ENCODE measurements around the gene EIF3K. TPM values are rescaled to one million over a fixed set of nuclear protein-coding genes. Genes with fewer than 3 reads are reported as not detected.

EIF3K gene
- total RNA-seq, 2 experiments from 2014 or later = 280 to 286 TPM

DNA sequence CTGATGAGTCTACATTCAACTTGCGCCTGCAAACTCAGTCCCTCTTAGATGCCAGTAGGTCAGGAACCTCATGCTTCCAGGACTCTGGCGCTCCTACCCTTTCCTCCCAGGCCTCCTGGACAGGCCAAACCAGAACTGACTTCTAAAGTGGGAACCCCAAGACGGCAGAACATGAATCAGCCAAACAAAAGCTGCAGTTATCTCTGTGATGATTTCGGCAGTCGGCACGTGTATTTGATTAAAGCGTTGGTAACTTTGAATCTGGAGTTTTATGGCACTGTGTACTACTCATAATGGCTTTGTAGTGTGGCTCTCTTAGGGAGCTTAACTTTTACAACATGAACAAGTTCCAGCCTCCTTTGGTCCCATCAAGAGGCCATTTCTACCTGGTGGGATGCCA, 42.1 kb downstream of the EIF3K start:
- POLR2A ChIA-PET = no interaction called here
- CTCF ChIA-PET = interaction anchor here (1.4 kb wide), 1 partner anchor 22 kb away, joined by 4 read pairs; no protein-coding TSS in a partner anchor

DNA sequence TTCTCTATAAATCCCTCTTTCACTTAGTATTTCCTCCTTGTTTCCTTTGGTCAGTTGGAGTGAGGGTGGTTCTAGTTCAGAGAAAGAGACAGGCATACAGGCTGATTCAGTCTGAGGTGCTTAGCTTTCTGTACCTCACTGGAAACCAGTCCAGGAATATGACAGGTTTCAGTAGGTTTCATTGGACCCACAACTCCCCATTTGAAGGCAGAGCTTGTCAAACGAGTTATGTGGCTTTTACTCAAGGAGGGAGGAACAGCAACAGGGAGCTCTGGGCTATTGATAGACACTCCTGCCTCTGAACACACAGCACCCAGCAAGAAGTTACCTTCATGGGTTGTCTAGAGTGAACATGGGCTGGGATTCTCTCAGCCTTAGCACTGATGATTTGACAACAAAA, 43.0 kb downstream of the EIF3K start:
- ChIA-PET CTCF (interaction anchor here (0.9 to 1.5 kb wide), 2 partner anchors 27 to 259 kb away, joined by 3 to 4 read pairs; partner anchors contain the start of gene FAM98C), POLR2A (no interaction called here)

DNA sequence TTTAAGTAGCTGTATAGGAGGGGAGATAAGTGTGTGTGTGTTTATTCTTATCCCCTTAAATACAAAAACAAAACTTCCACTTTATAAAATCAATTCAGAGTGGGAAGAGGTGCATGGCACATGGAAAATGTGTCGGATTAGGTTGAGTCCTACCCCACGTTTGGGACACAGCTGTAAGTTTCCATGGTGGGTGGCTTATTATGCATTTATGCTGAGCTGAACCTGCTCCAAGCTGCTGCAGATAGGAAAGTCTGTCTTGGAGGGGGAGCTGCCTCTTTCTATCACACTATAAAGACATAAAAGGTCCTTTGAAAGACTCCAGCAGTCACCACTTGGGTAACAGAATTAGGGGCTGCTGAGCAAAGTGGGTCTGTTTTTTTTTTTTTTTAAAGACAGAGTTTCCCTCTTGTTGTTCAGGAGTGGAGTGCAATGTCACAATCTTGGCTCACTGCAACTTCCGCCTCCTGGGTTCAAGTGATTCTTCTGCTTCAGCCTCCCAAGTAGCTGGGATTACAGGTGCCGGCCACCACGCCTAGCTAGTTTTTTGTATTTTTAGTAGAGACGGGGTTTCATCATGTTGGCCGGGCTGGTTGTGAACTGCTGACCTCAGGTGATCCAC, 43.7 kb downstream of the EIF3K start:
- POLR2A ChIA-PET = interaction anchor here (0.5 kb wide), 1 partner anchor 37 kb away, joined by 3 read pairs; no protein-coding TSS in a partner anchor
- CTCF ChIA-PET = interaction anchor here (0.7 to 1.5 kb wide), 3 partner anchors 28 to 260 kb away, joined by 3 to 5 read pairs (median 4); partner anchors contain the start of gene FAM98C

DNA sequence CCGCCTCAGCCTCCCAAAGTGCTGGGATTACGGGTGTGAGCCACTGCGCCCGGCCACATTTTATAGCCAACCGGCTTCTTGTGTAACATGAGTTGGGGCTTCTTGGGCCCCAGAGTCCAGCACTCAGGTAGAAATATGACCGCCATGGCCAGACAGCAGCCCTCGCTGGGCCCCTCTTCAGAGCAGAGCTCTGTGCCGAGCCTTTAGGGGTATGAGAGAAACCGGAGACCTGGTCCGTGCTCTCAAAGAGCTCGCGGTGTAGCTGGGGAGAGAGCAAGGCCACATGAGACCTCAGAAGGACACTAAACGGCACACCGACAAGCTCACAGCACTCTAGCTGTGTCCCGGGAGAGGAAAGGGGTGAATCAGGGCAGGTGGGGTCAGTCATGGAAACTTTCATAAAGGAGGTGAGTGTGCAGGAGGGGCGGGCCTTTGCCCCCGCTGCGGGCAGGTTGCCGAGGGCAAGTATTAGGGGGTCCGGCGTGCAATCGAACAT, 44.2 kb downstream of the EIF3K start:
- ChIA-PET POLR2A (interaction anchor here (0.6 kb wide), 1 partner anchor 70 kb away, joined by 3 read pairs; no protein-coding TSS in a partner anchor), CTCF (interaction anchor here (0.7 kb wide), 1 partner anchor 30 kb away, joined by 5 read pairs; no protein-coding TSS in a partner anchor)

DNA sequence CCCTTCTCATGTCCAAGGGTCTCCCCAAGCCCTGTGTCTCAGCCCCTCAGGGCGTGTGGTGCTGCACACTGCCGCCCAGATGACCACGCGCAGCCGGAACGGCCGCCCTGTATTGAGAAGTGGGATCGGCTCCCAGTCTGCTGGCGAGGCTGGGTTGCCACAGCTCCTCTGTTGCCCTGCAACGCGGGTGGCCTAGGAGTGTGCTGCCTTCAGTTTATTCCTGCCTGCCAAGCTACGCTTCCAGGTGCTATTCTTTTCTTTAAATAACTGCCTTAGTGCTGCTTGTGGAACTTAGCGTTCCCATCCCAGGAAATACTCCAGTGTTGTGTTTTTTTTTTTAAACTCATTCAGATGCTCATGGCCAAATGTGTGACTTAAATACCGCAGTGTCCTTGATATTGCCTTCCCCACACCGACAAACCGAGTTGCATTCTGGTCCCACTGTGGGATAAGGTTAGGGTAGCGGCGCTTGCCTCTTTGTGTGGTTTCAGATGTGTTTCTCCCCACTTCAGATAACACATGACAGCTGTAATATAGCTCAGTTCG, 45.0 kb downstream of the EIF3K start:
- POLR2A ChIA-PET = interaction anchor here (0.6 kb wide), 1 partner anchor 69 kb away, joined by 3 read pairs; no protein-coding TSS in a partner anchor
- CTCF ChIA-PET = no interaction called here

DNA sequence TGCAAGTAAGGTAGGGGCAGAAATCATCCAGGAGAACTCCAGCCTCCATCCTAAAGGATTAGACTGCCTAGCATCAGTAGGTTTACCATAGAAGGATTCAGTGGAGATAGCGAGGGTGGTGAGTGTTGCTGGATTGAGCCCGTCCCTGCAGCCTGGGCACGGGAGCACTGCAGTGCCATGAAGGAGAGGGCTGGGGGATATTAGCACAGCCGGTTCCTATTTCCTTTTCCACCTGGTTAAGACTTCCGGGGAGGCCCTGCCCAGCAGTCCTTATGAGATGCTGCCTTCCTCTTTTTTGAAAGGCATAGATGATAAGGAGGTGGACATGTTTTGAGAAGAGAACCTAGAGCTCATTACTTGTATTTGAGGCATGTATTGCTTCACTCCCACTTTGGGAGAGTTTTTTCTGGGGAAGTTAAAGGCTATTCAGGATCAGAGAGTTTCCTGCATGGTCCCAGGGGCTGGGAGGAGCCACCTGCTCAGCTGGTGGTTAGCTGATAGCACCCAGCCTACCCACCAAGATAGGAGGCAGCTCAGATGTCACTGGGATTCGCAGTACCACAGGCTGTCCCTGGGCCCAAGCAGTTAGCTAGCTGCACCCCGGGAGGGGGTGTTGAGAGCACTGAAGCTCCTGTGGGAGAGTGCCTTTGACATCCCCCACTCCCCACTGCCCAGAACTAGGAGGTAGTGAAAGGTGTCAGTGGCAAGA, 45.7 kb downstream of the EIF3K start:
- ChIA-PET CTCF (no interaction called here), POLR2A (no interaction called here)

DNA sequence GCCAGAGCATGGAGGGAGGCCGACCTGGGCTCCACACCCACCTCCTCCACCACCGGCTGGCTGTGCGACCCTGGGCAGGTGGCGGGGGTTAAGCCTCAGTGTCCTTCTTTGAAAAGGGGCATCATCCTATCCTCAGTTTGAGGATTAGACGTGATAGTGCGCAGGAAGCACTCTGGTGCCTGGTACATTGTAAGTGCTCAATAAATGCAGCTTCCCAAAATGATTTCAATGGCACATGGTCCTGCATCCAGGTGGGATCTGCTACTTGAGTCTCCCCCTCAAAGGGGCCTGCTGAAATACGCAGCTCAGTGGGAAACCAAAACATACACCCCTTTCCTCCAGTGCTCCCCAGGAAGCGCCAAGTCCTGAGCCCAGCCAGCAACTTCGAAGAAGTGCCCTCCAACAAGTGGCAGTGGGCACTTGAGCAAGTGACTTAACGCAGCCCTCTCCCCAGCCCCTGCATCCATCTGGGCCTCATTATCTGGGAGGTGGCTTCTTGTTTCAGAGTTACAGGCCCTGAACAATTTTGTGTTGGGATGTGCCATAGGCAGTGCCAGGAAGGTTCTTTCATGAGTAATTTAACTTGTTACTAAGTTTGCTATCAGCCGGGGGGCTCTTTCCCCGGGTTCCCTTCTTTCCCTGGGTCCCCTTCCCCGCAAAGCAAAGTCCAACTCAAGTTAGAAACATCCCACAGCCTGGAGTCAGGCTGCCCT, 46.4 kb downstream of the EIF3K start:
- POLR2A ChIA-PET = no interaction called here
- CTCF ChIA-PET = no interaction called here

DNA sequence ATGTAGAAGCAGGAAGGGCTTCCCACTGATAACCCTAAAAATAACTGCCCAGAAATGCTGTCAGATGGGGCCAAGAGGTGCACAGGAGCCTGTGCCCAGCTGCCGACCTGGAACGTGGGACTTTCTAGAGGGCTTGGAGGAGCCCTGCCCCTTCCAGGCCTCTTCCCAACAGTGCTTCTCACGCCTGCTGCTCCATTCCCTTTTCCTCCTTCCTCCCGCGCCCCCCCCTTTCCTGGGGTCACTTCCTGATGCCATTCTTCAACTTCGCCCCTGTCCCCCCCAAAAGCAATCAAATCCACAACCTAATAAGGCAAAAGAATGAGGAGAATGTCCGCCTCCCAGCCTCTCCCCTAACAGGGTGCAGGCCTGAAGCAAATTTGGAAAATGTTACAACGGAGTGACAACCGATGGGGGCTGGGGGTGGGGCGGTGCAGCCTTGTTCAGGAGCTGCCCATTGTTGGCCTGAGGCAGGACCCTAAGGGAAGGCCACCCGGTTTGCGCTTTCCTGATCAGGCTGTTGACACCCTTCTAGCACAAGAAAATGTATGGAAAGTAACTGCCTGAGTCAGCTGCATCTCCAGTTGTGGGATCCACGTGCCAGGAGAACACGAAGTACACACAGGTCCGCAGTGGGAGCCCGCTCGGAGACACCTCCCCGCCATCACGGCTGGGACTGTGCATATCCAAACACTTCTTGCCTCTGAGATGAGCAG, 47.1 kb downstream of the EIF3K start:
- ChIA-PET CTCF (interaction anchor here (0.6 kb wide), 1 partner anchor 505 kb away, joined by 4 read pairs; no protein-coding TSS in a partner anchor), POLR2A (interaction anchor here (0.6 kb wide), 2 partner anchors 9 to 778 kb away, joined by 3 to 5 read pairs; no protein-coding TSS in a partner anchor)

DNA sequence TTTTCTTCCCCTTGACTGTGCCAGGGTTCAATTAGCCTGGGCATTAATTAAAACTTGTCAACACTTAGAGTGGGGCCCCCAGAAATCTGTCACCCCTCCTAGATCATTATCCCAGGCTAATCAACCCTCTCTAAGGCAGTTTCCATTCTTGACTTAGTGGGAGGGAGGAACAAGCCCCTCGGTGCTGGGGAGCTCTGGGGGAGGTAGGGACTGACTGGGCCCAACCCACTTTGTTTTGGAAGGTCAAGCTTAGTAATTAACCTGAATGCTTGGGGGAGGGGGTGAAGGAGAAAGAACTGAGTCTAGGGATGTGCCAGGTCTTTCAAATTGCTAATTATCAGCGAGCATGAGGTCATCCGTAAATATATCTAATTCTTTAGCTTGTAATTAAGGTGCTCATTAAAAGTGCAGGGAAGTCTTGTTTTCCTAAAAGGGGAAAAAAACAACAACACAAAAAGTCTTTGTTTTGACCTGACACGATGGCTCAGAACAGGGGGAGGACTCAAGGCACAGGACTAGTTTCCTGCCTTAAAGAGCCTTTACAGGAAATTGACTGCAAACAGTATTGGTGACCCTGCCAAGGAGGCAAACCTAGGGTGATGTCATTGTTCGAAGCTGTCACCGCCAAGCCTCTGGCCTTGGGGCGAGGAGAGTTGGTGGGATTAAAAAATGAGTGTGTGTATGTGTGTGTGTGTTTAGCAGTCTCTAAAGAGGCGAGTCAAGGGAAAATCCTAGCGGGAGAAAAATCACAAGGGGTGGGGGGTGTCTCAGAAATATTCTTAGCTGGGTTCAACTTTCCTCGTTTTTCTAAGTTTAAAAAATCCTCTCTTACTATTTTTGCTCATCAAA, 47.9 kb downstream of the EIF3K start:
- ChIA-PET POLR2A (interaction anchor here (0.6 kb wide), 2 partner anchors 10 to 777 kb away, joined by 3 to 5 read pairs; no protein-coding TSS in a partner anchor), CTCF (interaction anchor here (0.6 to 1.2 kb wide), 3 partner anchors 10 to 506 kb away, joined by 3 to 4 read pairs (median 4); no protein-coding TSS in a partner anchor)

DNA sequence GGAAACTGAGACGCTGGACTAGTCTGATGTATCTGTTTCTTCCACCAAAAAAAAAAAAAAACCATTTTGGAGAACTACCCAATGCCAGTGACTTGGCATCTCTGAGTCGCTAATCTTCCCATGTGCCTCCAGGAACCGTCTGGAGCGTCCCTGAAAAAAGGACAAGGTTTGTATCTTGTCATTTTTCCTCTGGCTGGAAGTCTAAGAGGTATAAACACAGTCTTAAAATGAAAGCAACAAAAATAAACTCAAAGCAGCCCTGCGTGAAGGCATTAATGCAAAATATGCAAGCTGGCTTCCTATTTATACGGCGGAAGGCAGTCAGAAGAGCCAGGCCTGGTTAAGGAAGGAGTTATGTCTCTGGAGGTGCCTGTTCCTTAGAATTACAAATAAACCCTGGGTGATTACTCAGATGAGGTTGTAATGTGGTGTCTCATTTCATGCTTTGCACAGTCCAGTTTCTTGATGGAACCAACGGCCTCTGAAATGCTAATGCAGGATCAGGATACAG, 48.7 kb downstream of the EIF3K start:
- ChIA-PET POLR2A (interaction anchor here (0.6 kb wide), 1 partner anchor 13 kb away, joined by 7 read pairs; no protein-coding TSS in a partner anchor), CTCF (interaction anchor here (0.6 to 1.2 kb wide), 2 partner anchors 11 to 233 kb away, joined by 3 to 4 read pairs; no protein-coding TSS in a partner anchor)

DNA sequence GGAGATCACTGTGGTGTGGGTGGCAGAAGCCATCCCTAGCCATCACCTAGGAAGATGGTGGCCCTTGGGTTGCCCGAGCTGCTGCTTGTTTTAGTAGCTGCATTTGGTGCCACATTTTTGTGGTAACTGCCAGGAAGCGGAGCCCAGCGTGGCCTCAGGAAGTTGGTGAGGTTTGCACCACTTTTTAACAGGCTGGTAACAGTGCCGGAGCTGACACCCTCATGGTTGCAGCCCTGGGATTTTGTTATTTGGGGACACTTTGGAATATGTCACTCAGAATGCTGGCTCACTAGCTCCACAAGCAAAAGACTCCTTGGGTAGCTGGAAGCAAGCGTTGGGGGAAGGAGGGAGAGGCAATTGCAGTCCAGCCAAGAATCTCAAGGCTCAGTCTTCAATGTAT, 50.6 kb downstream of the EIF3K start:
- CTCF ChIA-PET = interaction anchor here (0.6 to 1.7 kb wide), 3 partner anchors 10 to 259 kb away, joined by 3 to 6 read pairs (median 4); no protein-coding TSS in a partner anchor
- POLR2A ChIA-PET = interaction anchor here (0.6 kb wide), 1 partner anchor 230 kb away, joined by 3 read pairs; the partner anchor contains the start of gene SIRT2

DNA sequence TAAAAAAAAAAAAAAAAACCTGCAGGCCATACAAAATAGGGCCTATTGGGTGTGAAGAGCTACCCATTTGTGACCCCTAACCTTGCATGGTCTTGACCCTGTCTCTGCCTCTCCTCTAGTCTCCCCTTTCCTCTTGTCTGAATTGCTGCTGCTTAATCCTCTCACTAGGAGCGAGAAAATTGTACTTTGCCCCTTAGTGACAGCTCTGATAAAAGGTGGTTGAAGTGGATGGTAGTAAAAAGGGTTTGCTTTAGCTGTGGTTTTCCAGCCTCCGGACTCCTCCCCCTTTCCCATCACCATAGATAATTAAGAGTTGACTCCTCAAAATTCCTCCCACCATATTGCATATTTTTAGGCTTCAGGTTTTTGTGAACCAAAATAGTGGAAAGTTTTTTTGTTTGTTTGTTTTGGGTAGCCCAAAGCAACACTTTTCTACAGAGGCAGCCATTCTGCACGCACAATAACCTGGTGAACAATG, 52.0 kb downstream of the EIF3K start:
- POLR2A ChIA-PET = interaction anchor here (0.6 kb wide), 1 partner anchor 13 kb away, joined by 3 read pairs; no protein-coding TSS in a partner anchor
- CTCF ChIA-PET = interaction anchor here (0.6 to 1.7 kb wide), 2 partner anchors 16 to 17 kb away, joined by 3 to 6 read pairs; no protein-coding TSS in a partner anchor

DNA sequence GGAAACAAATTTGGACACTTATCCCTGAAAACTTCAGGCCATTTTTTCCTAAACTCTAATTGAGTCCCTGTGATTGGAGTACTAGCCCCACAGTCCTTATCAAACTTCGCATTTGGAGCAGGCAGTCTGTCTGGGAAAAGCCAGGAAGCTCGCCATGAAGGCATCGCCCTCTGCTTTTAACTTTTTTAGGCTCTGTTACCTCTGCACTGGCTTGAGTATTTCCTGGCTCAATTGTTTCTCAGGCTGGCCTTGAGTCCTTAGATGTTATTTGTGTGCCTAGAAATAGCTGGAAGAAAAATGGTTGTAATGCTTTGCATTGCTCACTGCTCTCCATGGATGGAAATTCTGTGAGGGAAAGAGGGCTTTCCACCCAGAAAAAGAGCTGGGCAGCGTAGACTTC, 52.7 kb downstream of the EIF3K start:
- ChIA-PET CTCF (no interaction called here), POLR2A (no interaction called here)

DNA sequence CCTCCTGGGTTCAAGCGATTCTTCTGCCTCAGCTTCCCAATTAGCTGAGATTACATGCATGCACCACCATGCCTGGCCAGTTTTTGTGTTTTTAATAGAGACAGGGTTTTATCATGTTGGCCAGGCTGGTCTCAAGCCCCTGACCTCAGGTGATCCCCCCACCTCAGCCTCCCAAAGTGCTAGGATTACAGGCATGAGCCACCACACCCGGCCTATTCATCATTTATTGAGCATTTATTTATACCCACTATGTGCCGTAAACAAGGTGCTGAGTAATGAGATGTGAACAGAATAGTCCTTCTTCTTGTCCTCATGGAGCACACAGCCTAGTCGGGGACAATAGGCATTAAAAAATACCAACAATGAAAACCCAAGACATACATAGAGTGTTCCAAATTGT, 54.0 kb downstream of the EIF3K start:
- CTCF ChIA-PET = no interaction called here
- POLR2A ChIA-PET = no interaction called here

DNA sequence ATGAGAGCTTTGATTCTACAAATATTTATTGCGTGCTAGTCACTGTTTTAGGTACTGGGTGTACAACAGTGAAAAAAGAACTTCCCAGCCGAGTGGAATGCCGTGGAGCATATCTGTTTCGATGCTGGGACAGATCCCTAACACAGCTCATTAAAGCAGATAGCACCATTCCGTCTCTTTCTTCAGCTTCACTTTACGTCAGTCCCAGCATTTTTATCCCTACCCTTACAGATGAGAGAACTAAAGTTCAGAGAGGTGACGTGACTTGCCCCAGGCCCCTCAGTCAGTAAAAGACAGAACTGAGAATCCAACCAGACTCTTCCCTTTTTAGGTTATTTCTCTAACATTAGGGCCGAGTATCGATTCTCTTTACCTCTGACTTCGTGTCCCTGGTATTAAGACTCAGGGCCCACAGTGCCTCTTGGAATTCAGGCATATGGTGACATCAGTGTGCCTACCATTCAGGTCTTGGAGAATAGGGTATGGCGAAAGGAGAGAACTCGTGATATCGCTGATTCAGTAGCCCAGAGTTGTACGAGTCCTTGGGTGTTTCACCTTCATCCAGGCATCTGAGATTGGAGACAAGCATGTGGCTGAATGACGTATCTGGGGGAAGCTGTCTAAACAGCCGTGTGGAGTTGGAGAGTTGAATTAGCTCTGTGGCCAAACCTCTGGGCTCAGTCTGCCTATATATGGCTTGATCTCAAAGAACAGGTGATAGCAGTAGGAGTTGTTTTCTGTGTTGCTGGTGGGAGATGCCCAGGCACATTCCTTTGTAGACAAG, 55.6 kb downstream of the EIF3K start:
- ChIA-PET POLR2A (no interaction called here), CTCF (no interaction called here)

DNA sequence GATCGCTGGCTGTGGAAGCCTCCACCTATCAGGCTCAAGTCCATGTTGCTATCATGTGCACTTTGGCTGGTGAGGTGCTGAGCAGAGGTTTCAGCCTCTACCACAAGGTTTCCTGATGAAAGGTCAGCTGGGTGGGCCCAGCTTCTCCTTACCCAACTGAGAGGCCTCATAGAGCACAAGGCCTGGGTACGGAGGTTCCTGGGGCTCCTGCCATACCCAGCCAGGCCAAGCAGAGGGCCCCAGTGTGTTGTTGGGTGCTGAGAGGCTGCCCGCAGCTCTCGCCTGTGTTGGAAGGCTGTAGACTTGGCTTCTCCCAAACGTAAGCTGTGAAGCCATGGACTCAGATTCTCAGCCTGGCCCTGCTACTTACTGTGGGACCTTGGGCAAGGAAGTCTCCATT, 56.6 kb downstream of the EIF3K start:
- ChIA-PET POLR2A (no interaction called here), CTCF (interaction anchor here (0.6 kb wide), 1 partner anchor 780 kb away, joined by 3 read pairs; no protein-coding TSS in a partner anchor)
